ENCODE data around the gene GPR27. TPM values are rescaled to one million over a fixed set of nuclear protein-coding genes. Genes with fewer than 3 reads are reported as not detected.

GPR27 gene
- polyA plus RNA-seq, 1 donor (not counting 4 experiments of a cell fraction or from before 2014, with no cell fraction given): 0.12 TPM

GRCh38 chr3:71801986-71802385 lies 48.3 kb downstream of the GPR27 start:
- DNase-seq (ENCODE audit: low read depth, low spot score): no peak
- dilution Hi-C loops (cut with MboI; ENCODE audit: extremely low pct_ligation_motif_present, low sequenced_read_pairs): no loop called here
- H3K36me3 ChIP-seq (ENCODE audit: control insufficient read depth in 2 of 2, extremely low read depth in 1 of 2, insufficient read depth in 2 of 2, low read length in 2 of 2): no peaks in the 10 kb centered on the region

GRCh38 chr3:71803248-71803647 lies 49.6 kb downstream of the GPR27 start:
- Histone ChIP-seq H3K9me1 (ENCODE audit: control insufficient read depth, extremely low read depth, insufficient read depth, low read length) (no peaks in the 10 kb centered on the region), H3K9ac (ENCODE audit: control insufficient read depth, extremely low read depth, insufficient read depth, low read length) (no peak overlapping the region), H4K20me1 (ENCODE audit: control insufficient read depth, extremely low read depth, insufficient read depth, low read length) (no peaks in the 10 kb centered on the region), H3K36me3 (ENCODE audit: control insufficient read depth in 2 of 2, extremely low read depth in 1 of 2, insufficient read depth in 2 of 2, low read length in 2 of 2) (no peaks in the 10 kb centered on the region), H2AFZ (ENCODE audit: control insufficient read depth, low read length) (no peak overlapping the region), H3K9me3 (ENCODE audit: control insufficient read depth, low read depth, low read length) (no peaks in the 10 kb centered on the region), H3K79me2 (ENCODE audit: control insufficient read depth, insufficient read depth, low read length) (no peaks in the 10 kb centered on the region), H3K4me3 (ENCODE audit: control insufficient read depth in 2 of 3, extremely low read depth in 1 of 3, insufficient read depth in 2 of 3, low read depth in 1 of 3, low read length in 3 of 3) (no peak overlapping the region), H3K4me2 (ENCODE audit: control insufficient read depth, extremely low read depth, insufficient read depth, low read depth, low read length) (no peak overlapping the region), H3K4me1 (ENCODE audit: control insufficient read depth, extremely low read depth, insufficient read depth, low read length) (no peaks in the 10 kb centered on the region), H3K27me3 (ENCODE audit: control insufficient read depth, extremely low read depth, insufficient read depth, low read length) (peaks cover 15% of the 10 kb centered on the region), H3K27ac (ENCODE audit: control insufficient read depth, insufficient read depth, low read length) (no peak overlapping the region)
- TF ChIP-seq EZH2 (IDR thresholded peaks at IDR 0.05; ENCODE audit: low read length) (no peak), CTCF (optimal IDR thresholded peaks at IDR 0.05 in 1 of 3, IDR thresholded peaks at IDR 0.05 in 1 of 3, conservative IDR thresholded peaks at IDR 0.05 in 1 of 3; ENCODE audit: extremely low read depth in 1 of 3, insufficient read depth in 2 of 3, low read length in 3 of 3) (no peak)
- DNase-seq (ENCODE audit: low read depth, low spot score) (no peak), FAIRE-seq (no peak)
- dilution Hi-C loops (cut with MboI; ENCODE audit: extremely low pct_ligation_motif_present, low sequenced_read_pairs): no loop called here

More at GRCh38 chr3:71801986-71802385, 48.3 kb downstream of the GPR27 start:
- no peak overlapping the region for H3K9ac ChIP-seq (ENCODE audit: control insufficient read depth, extremely low read depth, insufficient read depth, low read length)
- no peaks in the 10 kb centered on the region for H3K79me2 ChIP-seq (ENCODE audit: control insufficient read depth, insufficient read depth, low read length)
- FAIRE-seq: no peak
- no peak overlapping the region for H3K4me2 ChIP-seq (ENCODE audit: control insufficient read depth, extremely low read depth, insufficient read depth, low read depth, low read length)
- TF ChIP-seq EZH2 (IDR thresholded peaks at IDR 0.05; ENCODE audit: low read length) (no peak), CTCF (optimal IDR thresholded peaks at IDR 0.05 in 1 of 3, IDR thresholded peaks at IDR 0.05 in 1 of 3, conservative IDR thresholded peaks at IDR 0.05 in 1 of 3; ENCODE audit: extremely low read depth in 1 of 3, insufficient read depth in 2 of 3, low read length in 3 of 3) (no peak)
- no peaks in the 10 kb centered on the region for H3K4me1 ChIP-seq (ENCODE audit: control insufficient read depth, extremely low read depth, insufficient read depth, low read length)
- H3K4me3 ChIP-seq (ENCODE audit: control insufficient read depth in 2 of 3, extremely low read depth in 1 of 3, insufficient read depth in 2 of 3, low read depth in 1 of 3, low read length in 3 of 3): no peak overlapping the region
- no peak overlapping the region for H3K27ac ChIP-seq (ENCODE audit: control insufficient read depth, insufficient read depth, low read length)
- no peak overlapping the region for H2AFZ ChIP-seq (ENCODE audit: control insufficient read depth, low read length)
- no peaks in the 10 kb centered on the region for H4K20me1 ChIP-seq (ENCODE audit: control insufficient read depth, extremely low read depth, insufficient read depth, low read length)
- H3K27me3 ChIP-seq (ENCODE audit: control insufficient read depth, extremely low read depth, insufficient read depth, low read length): peaks cover 15% of the 10 kb centered on the region
- H3K9me3 ChIP-seq (ENCODE audit: control insufficient read depth, low read depth, low read length): no peaks in the 10 kb centered on the region
- no peaks in the 10 kb centered on the region for H3K9me1 ChIP-seq (ENCODE audit: control insufficient read depth, extremely low read depth, insufficient read depth, low read length)
